Body of pancreas (tissue), 4 donors: ENCODE measurements around the gene HYI. TPM values are rescaled to one million over a fixed set of nuclear protein-coding genes. Genes with fewer than 3 reads are reported as not detected.
"Not testable (repeated sequence)": the region's sequence is repeated elsewhere in the genome, so short reads cannot be mapped to it uniquely, and the experiment has no call there.

ENCODE experiments used
- ATAC-seq: fragments of 150-250 bp; one replicate; pipeline ENCODE4 v1.9.1; 2016
- DNase-seq, 4 donors: peaks; one replicate each; pipeline ENCODE4 v3.0.0-alpha.2; 2019
- H3K27ac ChIP-seq, 4 donors: fragments of 200-600 bp; sonication (generic); 1 replicate in 3 of 4; 2 replicates in 1 of 4; pipeline versions ENCODE4 v1.5.1 to v1.6.1; 2016 to 2019; ENCODE audit warnings: mild to moderate bottlenecking in 1 of 4, mixed read lengths in 1 of 4, moderate library complexity in 1 of 4
- H3K27me3 ChIP-seq, 2 donors: fragments of 200-600 bp; sonication (generic); one replicate each; pipeline ENCODE4 v1.6.0; 2016; ENCODE audit warnings: mild to moderate bottlenecking in 1 of 2
- H3K36me3 ChIP-seq, 2 donors: fragments of 200-600 bp; sonication (generic); replicated peaks in 1 of 2; 2 replicates each; pipeline ENCODE4 v1.5.1; 2016; ENCODE audit warnings: low read depth in 2 of 2; ENCODE audit not compliant: insufficient read depth in 1 of 2
- H3K4me1 ChIP-seq: fragments of 200-600 bp; sonication (generic); one replicate; pipeline ENCODE4 v1.6.0; 2016
- H3K4me3 ChIP-seq, 2 donors: fragments of 200-600 bp; sonication (generic); 1 replicate in 1 of 2; 2 replicates in 1 of 2; pipeline ENCODE4 v1.5.1; 2016 to 2019
- H3K9me3 ChIP-seq, 3 donors: fragments of 200-600 bp; sonication (generic); 1 replicate in 2 of 3; 2 replicates in 1 of 3; pipeline ENCODE4 v1.5.1; 2016
- CTCF ChIP-seq, 7 experiments: fragments of 450-650 bp in 4 of 7; fragments of 200-600 bp in 3 of 7; sonication (generic) in 3 of 7; IDR thresholded peaks; one replicate each; pipeline ENCODE4 v1.5.1; 2016 to 2019; ENCODE audit warnings: antibody characterized with exemption in 7 of 7
- POLR2A ChIP-seq, 3 donors: fragments of 450-650 bp; IDR thresholded peaks; one replicate each; pipeline ENCODE4 v1.6.1; 2016; ENCODE audit warnings: antibody characterized with exemption in 3 of 3, mild to moderate bottlenecking in 2 of 3
- WGBS, 2 donors: methylation state at CpG; one replicate each; pipeline ENCODE4 v1.1.5; 2017; 5-methylcytosine and 5-hydroxymethylcytosine counted together
- intact Hi-C: fragments of 100-400 bp; cut with DNase I; formaldehyde crosslinking; loops from one replicate; pipeline ENCODE4 v1.15.1; 2023
- total RNA-seq, 2 donors: library from RNA; depleted of rRNA; stranded (reverse); fragments of >200 nt; gene quantifications; one replicate each; pipeline ENCODE4 v1.1.0, GENCODE V29; 2016

Gene HYI
- total RNA-seq: 100 to 1,000 TPM; 101 to 157 TPM

- intact Hi-C loops: no loop called here
- Histone ChIP-seq H3K27ac (peak within 1 kb of the TSS; percentile 78 to 94 (median 89)), H3K9me3 (no peaks in the 10 kb centered on the region), H3K4me3 (peak within 1 kb of the TSS in 1 of 2 donors; percentile 20), H3K27me3 (no peaks in the 10 kb centered on the region), H3K4me1 (peaks cover 24% of the 10 kb centered on the region), H3K36me3 (peaks cover 9 to 13% of the 10 kb centered on the region in 2 donors)
- ATAC-seq (peak; percentile 77), DNase-seq (peak; percentile 88 to 92 (median 89))
- peak in 2 of 3 donors; percentile 69 to 73 for TF ChIP-seq POLR2A (IDR thresholded peaks at IDR 0.05)
- no peak for TF ChIP-seq CTCF (IDR thresholded peaks at IDR 0.05)
- 0 to 2% methylated on average over 21 to 79 of the region's 87 CpGs for WGBS, 2 donors
Observed at GRCh38 chr1:43453442-43454269, at the start of gene HYI. Gene HYI, minus strand, starts transcription at chr1:43453931. Its CDS starts 138 bp downstream, at chr1:43453793.

GRCh38 chr1:43501806-43502205, 48.1 kb upstream of the HYI start:
- DNase-seq, H3K27me3 ChIP-seq, H3K4me1 ChIP-seq, intact Hi-C loops, H3K9me3 ChIP-seq, H3K4me3 ChIP-seq, ATAC-seq, H3K27ac ChIP-seq, H3K36me3 ChIP-seq: not testable (repeated sequence)
- WGBS, 2 donors: 94% methylated on average over 18 of the region's 33 CpGs; no CpG with 5 or more reads in 1 of the 2 donors

GRCh38 chr1:43499898-43500297, 46.2 kb upstream of the HYI start:
- TF ChIP-seq CTCF (IDR thresholded peaks at IDR 0.05) (no peak), POLR2A (IDR thresholded peaks at IDR 0.05) (no peak)
- H3K9me3 ChIP-seq: no peaks in the 10 kb centered on the region
- H3K27ac ChIP-seq: no peak overlapping the region
- H3K4me1 ChIP-seq: peaks cover 1% of the 10 kb centered on the region
- DNase-seq (no peak), ATAC-seq (no peak)
- no peak overlapping the region for H3K4me3 ChIP-seq
- intact Hi-C loops: no loop called here
- H3K36me3 ChIP-seq: no peaks in the 10 kb centered on the region
- H3K27me3 ChIP-seq: no peaks in the 10 kb centered on the region
- 72 to 84% methylated on average over 6 of the region's 6 CpGs for WGBS, 2 donors

- no peaks in the 10 kb centered on the region for H3K27me3 ChIP-seq
- TF ChIP-seq CTCF (IDR thresholded peaks at IDR 0.05) (no peak), POLR2A (IDR thresholded peaks at IDR 0.05) (no peak)
- no peak overlapping the region for H3K4me3 ChIP-seq
- ATAC-seq (no peak), DNase-seq (no peak)
- WGBS, 2 donors: 91 to 92% methylated on average over 5 to 7 of the region's 7 CpGs
- intact Hi-C loops: no loop called here
- H3K9me3 ChIP-seq: no peaks in the 10 kb centered on the region
- H3K27ac ChIP-seq: no peak overlapping the region
- no peaks in the 10 kb centered on the region for H3K4me1 ChIP-seq
- H3K36me3 ChIP-seq: no peaks in the 10 kb centered on the region
Observed at GRCh38 chr1:43495204-43495603, 41.5 kb upstream of the HYI start.

GRCh38 chr1:43493661-43494450, 40.1 kb upstream of the HYI start:
- Histone ChIP-seq H3K27ac (no peak overlapping the region), H3K36me3 (no peaks in the 10 kb centered on the region), H3K4me3 (no peak overlapping the region), H3K4me1 (no peaks in the 10 kb centered on the region), H3K27me3 (no peaks in the 10 kb centered on the region), H3K9me3 (no peaks in the 10 kb centered on the region)
- intact Hi-C loops: no loop called here
- 67 to 73% methylated on average over 11 of the region's 11 CpGs for WGBS, 2 donors
- no peak for TF ChIP-seq CTCF (IDR thresholded peaks at IDR 0.05)
- no peak for TF ChIP-seq POLR2A (IDR thresholded peaks at IDR 0.05)
- ATAC-seq (no peak), DNase-seq (no peak)
